Cardiac fibroblast (primary cell): Measurements from ENCODE around the gene SMIM24.

Source experiments
- DNase-seq, 2 donors: peaks; one replicate each; pipeline versions ENCODE4 v3.0.0 to v3.0.0-alpha.2; 2010; ENCODE audit warnings: low read depth in 2 of 2
- H3K4me3 ChIP-seq, 2 donors: replicated peaks in 1 of 2; 1 replicate in 1 of 2; 2 replicates in 1 of 2; pipeline ENCODE4 v1.5.1; 2011; ENCODE audit warnings: low read depth in 2 of 2, low read length in 2 of 2, mild to moderate bottlenecking in 2 of 2, moderate library complexity in 1 of 2
- CTCF ChIP-seq: IDR thresholded peaks from one replicate; pipeline ENCODE4 v1.5.1; 2011; ENCODE audit warnings: low read depth, mild to moderate bottlenecking, low read length, inconsistent platforms

SMIM24 gene

GRCh38 chr19:3458229-3459088, 21.9 kb downstream of the SMIM24 start:
- H3K4me3 ChIP-seq: no peak overlapping the region
- no peak for DNase-seq
- TF ChIP-seq CTCF: no peak

- no peak for TF ChIP-seq CTCF
- peak in 1 of 2 donors; percentile 34 for DNase-seq
Measured at GRCh38 chr19:3457528-3458228, 22.6 kb downstream of the SMIM24 start.

GRCh38 chr19:3456925-3457527, 23.3 kb downstream of the SMIM24 start:
- DNase-seq: no peak
- TF ChIP-seq CTCF: no peak
- no peak overlapping the region for H3K4me3 ChIP-seq

More at GRCh38 chr19:3457528-3458228, 22.6 kb downstream of the SMIM24 start:
- H3K4me3 ChIP-seq: no peak overlapping the region

- H3K4me3 ChIP-seq: no peak overlapping the region
- DNase-seq: no peak
- TF ChIP-seq CTCF: no peak
Measured at GRCh38 chr19:3455960-3456601, 24.2 kb downstream of the SMIM24 start.

GRCh38 chr19:3455393-3455955, 24.9 kb downstream of the SMIM24 start:
- TF ChIP-seq CTCF: no peak
- H3K4me3 ChIP-seq: no peak overlapping the region
- DNase-seq: no peak

- TF ChIP-seq CTCF: no peak
Measured at GRCh38 chr19:3454656-3455392, 25.5 kb downstream of the SMIM24 start.

More at GRCh38 chr19:3454656-3455392, 25.5 kb downstream of the SMIM24 start:
- no peak for DNase-seq
- no peak overlapping the region for H3K4me3 ChIP-seq
